Stimulated activated CD8-positive, alpha-beta memory T cell treated with anti-CD3 and anti-CD28 coated beads, Interleukin-12 subunit alpha, Interleukin-12 subunit beta, amount 100 ng/mL, for 24 hours (primary cell): ENCODE measurements around the gene PODNL1.

ENCODE experiments used
- DNase-seq: peaks from one replicate; pipeline ENCODE4 v3.0.0-alpha.2; 2020; ENCODE audit errors: extremely low read depth

PODNL1 gene

DNA sequence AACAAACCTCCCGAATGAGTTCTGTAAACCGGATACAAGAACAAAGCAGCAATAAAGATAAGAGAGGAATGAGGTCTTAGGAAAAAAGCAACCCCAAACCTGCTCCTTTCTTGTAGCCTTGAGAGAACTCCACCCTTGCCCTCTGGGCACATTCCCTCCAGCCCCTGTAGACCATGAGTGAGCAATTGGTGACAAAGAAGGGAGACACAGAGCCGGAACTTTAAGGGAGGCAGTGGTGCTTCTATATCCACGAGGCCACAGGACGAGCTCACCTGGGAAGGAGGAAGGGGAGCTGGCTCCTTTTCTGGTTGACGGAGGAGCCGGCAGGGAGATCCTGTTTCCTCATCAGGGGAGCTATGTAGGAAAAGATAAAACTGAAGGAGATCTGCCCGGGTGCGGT lies 45.3 kb downstream of the PODNL1 start:
- DNase-seq, result no peak

DNA sequence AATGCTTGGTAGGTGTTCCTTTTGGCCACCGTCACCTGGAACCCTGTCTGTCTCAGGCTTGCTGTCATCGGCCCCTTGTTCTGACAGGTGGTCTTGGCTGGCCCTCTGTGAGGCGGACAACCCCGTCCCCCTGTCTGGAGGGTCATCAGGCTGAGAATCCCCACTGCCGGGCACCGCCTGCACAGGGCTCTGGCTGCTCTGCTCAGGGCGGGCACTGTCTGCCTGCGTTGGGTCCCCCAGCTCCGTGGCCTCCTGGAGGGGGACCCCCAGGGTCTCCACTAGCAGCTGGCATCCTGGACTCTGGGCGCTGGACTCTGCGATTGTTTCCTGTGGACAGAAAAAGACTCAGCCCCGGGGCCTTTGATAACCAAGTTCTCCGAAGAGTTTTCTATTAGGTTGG lies 48.1 kb downstream of the PODNL1 start:
- no peak for DNase-seq

DNA sequence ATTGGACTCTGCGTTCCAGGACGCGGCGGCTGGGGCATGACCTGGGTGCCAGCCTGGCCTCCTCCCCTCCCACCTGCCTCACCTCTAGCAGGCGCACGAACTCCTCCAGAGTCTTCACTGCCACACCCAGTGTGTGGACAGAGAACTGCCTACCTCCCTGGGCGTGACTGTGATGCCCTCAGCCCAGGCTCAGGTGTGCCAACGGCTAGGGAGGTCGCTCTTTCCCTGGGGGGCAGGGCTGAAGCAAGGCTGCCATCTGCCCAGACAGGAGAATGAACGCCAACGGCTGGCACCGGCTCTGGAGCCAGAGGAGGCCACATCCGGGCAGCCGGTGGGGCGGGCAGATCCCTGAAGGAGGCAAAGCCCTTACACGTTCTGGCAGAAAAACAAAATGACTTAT lies 49.9 kb downstream of the PODNL1 start:
- DNase-seq, result no peak

DNA sequence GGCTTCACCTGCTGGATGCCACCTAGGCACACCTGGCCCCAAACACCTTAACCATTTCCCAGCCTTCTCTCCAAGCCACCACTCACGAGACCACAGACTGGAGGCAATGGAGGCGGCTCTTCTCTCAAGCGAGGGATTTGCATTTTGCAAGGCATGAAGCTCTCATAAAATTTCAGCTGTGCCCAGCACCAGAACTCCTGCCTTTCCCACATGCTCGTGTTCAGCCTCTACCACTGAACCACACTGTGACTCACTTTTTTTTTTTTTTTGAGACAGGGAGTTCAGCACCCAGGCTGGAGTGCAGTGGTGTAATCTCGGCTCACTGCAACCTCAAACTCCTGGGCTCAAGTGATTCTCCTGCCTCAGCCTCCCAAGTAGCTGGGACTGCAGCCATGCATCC lies 50.7 kb downstream of the PODNL1 start:
- DNase-seq, result no peak

DNA sequence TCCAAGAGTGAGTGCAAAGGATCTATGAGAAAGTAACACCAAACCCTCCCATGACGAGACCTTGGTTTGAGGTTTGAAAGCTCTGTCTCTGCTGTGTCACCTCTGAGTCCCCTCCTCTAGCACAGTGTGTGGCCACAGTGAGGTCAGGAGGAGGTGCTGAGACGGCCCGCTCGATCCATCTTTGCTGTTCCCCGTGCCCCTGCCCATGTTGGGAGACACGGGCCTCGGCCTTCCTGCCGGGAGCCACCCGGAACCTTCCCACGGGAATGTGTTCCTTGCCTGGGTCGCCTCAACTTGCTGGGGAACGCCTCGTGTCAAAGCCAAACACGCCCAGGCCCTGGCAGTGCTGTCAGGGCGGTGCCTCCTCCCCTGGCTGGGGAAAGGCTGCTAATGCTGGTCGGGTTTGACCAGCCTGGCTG lies 51.2 kb downstream of the PODNL1 start:
- no peak for DNase-seq

DNA sequence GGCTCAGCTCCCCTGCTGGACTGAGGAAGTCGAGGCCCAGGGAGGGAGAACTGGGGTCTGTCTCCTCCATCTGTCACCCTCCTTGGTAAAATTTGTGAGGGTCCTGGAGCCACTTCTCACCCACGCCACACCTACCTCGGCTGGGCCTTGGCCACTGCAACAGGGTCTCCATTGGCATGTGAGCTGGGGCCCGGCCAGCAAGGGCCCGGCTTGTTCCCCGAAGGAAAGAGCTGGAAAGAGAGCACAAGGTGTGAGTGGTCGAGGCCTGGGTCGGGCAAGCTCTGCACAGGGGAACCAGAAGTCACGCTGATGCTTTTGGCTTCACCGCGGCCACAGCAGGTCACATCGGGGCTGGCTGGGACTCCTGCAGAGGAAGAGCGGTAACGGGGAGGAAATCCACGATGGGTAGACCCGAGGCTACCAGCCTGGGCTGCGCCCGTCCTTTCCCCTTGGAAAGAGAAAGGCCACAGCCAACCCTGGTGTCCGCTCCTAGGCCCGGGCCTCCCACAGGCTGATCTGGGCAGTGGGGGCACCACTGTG lies 52.3 kb downstream of the PODNL1 start:
- DNase-seq, result no peak

DNA sequence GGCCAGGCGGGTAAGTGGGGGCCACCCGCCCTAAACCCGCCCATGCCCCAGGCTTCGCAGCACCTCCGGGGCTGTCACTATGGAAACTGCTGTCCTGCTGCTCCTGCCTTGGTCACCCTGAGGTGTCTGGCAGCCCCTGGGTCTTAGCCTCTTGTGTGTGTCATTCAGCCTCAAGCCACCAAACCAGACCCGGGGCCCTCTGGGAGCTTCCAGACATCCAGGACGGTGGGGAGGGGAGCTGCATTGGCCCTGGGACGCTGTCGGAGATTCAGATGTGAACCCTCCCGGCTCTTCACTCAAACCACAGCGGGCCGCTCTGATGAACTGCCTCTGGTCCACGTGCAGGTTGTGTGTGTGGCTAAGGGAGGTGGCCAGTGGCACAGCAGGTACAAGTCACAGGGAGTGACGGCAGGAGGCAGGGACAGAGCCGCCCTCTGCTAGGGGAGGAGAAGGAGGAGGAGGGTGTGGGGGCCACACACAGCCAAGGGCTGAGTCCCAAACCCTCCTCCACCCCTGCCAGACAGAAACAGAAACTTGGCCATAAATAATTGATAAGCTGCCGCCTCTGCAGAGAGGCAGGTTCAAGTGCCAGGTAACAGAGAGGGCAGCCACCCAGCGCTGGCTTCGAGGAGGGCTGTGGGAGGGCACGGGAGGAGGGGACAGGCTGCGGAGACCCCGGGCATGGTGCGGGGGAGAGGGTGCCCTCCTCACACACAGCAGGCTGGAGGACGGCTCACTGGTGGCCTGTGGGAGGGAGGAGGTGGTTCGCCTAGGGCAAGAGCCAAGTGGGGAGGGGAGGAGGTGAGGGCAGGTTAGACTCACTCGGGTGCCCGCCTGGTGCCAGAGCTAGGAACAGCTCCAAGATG lies 53.3 kb downstream of the PODNL1 start:
- DNase-seq, result no peak

DNA sequence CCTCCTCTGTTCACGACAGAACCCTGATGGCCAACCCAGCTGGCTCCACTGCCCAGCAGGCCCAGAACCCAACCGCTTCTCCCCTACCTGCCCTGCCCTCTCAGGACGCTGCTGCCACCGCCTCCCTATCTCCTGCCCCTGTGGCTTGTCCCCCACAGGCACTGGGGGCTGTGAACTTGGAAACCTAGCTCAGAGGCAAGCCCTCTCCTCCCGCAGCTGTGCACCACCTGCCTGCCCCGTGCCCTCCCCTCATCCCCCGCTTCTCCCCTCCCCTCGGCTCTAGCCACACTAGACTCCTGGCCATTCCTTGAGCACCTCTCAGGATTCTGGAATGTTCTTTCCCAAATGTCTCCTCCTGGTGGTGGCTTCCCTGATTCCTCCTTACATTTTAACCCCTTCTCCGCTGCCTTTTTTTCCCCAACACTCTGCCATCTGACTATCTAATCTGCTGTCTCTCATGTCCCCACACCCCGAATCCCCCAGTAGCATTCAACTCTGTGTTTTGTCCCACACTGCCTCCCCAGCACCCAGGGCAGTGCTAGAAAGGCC lies 54.6 kb downstream of the PODNL1 start:
- DNase-seq, result no peak

DNA sequence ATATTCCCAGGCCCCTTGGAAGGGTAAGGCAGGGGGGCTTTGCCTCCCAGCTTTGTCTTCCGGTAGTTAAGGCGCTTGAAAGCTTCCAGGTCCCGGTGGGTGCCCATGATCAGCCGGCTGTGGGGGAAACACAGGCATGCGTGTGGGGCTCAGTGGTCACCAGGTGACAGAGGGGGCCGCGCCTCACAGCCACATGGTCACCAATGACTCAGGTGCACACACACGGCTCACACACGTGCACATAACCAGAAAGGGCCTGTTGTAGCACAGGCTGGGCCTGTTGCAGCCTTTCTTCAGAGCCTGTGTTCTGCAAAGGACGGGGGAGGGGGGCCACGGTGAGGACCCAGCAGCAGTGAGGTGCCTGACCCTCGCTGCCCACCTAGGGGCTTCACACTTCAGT lies 55.4 kb downstream of the PODNL1 start:
- no peak for DNase-seq

DNA sequence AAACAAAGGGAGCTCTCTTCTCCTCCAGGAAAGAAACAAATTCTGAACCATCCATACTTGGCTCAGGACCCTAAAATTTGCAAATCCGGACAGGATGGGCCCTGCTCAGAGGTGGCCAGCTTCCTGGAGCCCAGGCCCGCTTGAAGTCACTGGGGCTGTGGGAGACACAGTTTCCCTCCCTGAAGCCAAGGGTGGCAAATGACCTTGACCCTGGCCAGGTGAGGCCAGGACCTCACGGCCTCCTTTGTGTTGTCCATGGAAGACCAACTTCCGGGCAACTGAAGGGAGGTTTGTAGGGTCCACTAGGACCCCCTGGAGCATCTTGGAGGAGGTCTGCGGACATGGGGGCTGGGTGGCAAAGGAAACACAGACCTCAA lies 55.8 kb downstream of the PODNL1 start:
- no peak for DNase-seq

DNA sequence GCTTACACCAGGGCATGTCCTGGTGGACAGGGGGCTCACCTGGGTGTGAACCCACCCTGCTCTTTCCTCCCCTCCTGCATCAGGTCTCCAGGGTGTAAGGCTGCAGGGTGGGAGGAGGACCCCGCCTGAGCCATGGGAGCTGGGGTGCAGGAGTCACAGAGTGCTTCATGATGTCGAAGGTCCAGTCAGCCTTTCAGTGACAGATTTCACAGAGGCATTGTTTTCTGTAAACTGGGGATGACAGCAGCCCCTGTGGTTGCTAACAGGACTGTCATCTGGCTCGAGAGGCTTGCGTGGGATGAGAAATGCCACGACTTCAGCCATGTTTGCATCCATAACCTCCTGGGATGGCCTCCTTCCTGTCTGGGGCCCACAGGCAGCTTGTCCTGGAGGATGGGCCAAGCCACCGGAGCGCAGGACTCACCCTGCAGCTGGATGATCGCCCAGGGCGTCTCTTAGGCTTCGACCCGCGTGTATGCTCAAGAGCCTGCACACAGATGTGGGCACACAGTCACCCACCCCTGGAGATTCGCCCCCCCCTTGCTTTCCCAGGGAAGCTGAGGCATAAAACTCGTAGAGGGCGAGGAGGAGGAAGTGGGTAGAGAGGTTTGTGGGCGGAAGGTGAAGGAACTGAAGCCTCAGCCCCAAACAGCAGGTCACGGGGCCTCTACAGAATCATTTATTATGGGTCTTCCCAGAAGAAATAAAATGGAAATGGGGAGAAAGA lies 56.4 kb downstream of the PODNL1 start:
- no peak for DNase-seq

DNA sequence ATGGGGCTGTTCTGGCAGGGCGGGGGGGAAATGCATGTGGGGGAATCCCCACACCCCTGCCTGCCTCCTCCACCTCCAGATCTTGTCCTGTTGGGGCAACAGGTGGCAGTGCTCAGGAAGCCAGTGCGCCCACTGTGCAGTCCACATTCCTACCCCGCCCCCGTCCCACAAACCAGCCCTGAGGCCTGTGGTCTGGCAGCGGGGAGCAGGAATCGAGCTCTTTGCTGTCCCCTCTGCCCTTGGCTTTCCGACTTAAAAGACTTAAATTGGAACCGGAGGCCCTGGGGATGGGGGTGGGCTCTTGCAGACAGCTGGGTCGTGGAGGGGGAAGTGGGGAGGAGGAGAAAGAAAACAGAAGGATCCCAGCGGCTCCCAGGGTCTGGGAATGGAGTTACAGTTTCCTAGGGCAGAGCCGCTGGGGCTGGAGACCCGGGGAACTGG lies 56.9 kb downstream of the PODNL1 start:
- no peak for DNase-seq
